MM.1S (cell line): ENCODE data around the gene IL22RA1.

Experiments
- DNase-seq: peaks from one replicate; pipeline ENCODE4 v3.0.0-alpha.2; 2015
- H2AFZ ChIP-seq: fragments of 300-600 bp; sonication (generic); 2 replicates; pipeline ENCODE4 v1.6.0; 2016; ENCODE audit warnings: antibody characterized with exemption, low read length
- H3F3A ChIP-seq: fragments of 300-600 bp; sonication (generic); 2 replicates; pipeline ENCODE4 v1.6.1; 2016; ENCODE audit warnings: mild to moderate bottlenecking, antibody characterized with exemption, low read length, moderate library complexity, mixed read lengths; ENCODE audit not compliant: insufficient read depth
- H3K27ac ChIP-seq: fragments of 300-600 bp; sonication (generic); 2 replicates; pipeline ENCODE4 v1.5.1; 2016; ENCODE audit warnings: mild to moderate bottlenecking, low read length
- H3K27me3 ChIP-seq: fragments of 300-600 bp; sonication (generic); replicated peaks from 2 replicates; pipeline ENCODE4 v1.6.0; 2016; ENCODE audit warnings: low read length; ENCODE audit not compliant: insufficient read depth
- H3K36me3 ChIP-seq: fragments of 300-600 bp; sonication (generic); replicated peaks from 2 replicates; pipeline ENCODE4 v1.6.1; 2016; ENCODE audit warnings: mild to moderate bottlenecking, low read length, mixed read lengths; ENCODE audit not compliant: insufficient read depth
- H3K4me1 ChIP-seq: fragments of 300-600 bp; sonication (generic); 2 replicates; pipeline ENCODE4 v1.6.1; 2016; ENCODE audit warnings: low read length, mixed read lengths
- H3K4me2 ChIP-seq: fragments of 300-600 bp; sonication (generic); 2 replicates; pipeline ENCODE4 v1.6.0; 2016; ENCODE audit warnings: low read depth, low read length
- H3K4me3 ChIP-seq: fragments of 300-600 bp; sonication (generic); 2 replicates; pipeline ENCODE4 v1.5.1; 2016; ENCODE audit warnings: low read length, mixed read lengths
- H3K79me2 ChIP-seq: fragments of 300-600 bp; sonication (generic); 2 replicates; pipeline ENCODE4 v1.6.1; 2016; ENCODE audit warnings: mixed run types, low read length, mixed read lengths
- H3K9ac ChIP-seq: fragments of 300-600 bp; sonication (generic); 2 replicates; pipeline ENCODE4 v1.6.1; 2016; ENCODE audit warnings: low read length, mixed read lengths
- H3K9me2 ChIP-seq: fragments of 300-600 bp; sonication (generic); replicated peaks from 2 replicates; pipeline ENCODE4 v1.6.1; 2016; ENCODE audit warnings: mild to moderate bottlenecking, low read length, mixed read lengths; ENCODE audit not compliant: insufficient read depth
- H3K9me3 ChIP-seq: fragments of 300-600 bp; sonication (generic); replicated peaks from 2 replicates; pipeline ENCODE4 v1.6.1; 2016; ENCODE audit warnings: mild to moderate bottlenecking, low read length, mixed read lengths; ENCODE audit not compliant: insufficient read depth
- H4K20me1 ChIP-seq: fragments of 300-600 bp; sonication (generic); 2 replicates; pipeline ENCODE4 v1.6.1; 2016; ENCODE audit warnings: mild to moderate bottlenecking, low read length, moderate library complexity, mixed read lengths; ENCODE audit not compliant: insufficient read depth
- EZH2 ChIP-seq: fragments of 300-600 bp; sonication (generic); optimal IDR thresholded peaks from 2 replicates; pipeline ENCODE3; 2017; ENCODE audit warnings: low read depth, mild to moderate bottlenecking, antibody characterized with exemption, low read length, mixed read lengths
- EZH2phosphoT487 ChIP-seq: fragments of 300-600 bp; sonication (generic); IDR thresholded peaks from 2 replicates; pipeline ENCODE4 v1.6.1; 2018; ENCODE audit warnings: antibody characterized with exemption, low read length
- TF ChIP-seq, protein P1 (sequence below): fragments of 300-600 bp; sonication (generic); IDR thresholded peaks from 2 replicates; pipeline ENCODE4 v1.5.1; 2016; ENCODE audit warnings: antibody characterized with exemption, low read length, mixed read lengths

IL22RA1 gene

DNA sequence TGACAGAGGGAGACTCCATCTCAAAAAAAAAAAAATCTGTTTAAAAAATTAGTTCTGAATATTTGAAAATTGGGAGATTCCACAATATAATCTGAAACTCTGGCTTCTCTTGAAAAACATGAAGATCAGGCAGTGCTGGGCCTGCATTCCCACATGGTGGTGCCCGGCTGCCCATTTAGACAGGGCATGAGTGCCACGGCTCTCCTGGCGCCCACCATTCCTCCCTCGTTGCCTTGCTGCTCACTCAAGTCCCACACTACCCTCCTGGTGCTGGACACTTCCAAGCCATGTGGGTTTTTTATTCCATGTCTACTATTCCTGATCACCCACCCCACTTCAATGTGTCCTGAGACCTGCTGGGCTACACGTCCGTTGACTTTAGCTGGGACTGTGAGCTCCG lies 20.2 kb downstream of the IL22RA1 start:
- no peaks in the 10 kb centered on the region for H3K27me3 ChIP-seq
- DNase-seq = no peak
- no peaks in the 10 kb centered on the region for H3F3A ChIP-seq
- no peak overlapping the region for H3K4me3 ChIP-seq
- no peaks in the 10 kb centered on the region for H3K9me3 ChIP-seq
- no peaks in the 10 kb centered on the region for H3K4me1 ChIP-seq
- no peaks in the 10 kb centered on the region for H3K36me3 ChIP-seq
- H2AFZ ChIP-seq = no peak overlapping the region
- H3K27ac ChIP-seq = no peak overlapping the region
- H4K20me1 ChIP-seq = no peaks in the 10 kb centered on the region
- TF ChIP-seq, protein P1, sequence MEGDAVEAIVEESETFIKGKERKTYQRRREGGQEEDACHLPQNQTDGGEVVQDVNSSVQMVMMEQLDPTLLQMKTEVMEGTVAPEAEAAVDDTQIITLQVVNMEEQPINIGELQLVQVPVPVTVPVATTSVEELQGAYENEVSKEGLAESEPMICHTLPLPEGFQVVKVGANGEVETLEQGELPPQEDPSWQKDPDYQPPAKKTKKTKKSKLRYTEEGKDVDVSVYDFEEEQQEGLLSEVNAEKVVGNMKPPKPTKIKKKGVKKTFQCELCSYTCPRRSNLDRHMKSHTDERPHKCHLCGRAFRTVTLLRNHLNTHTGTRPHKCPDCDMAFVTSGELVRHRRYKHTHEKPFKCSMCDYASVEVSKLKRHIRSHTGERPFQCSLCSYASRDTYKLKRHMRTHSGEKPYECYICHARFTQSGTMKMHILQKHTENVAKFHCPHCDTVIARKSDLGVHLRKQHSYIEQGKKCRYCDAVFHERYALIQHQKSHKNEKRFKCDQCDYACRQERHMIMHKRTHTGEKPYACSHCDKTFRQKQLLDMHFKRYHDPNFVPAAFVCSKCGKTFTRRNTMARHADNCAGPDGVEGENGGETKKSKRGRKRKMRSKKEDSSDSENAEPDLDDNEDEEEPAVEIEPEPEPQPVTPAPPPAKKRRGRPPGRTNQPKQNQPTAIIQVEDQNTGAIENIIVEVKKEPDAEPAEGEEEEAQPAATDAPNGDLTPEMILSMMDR = no peak
- TF ChIP-seq EZH2phosphoT487 = no peak
- TF ChIP-seq EZH2 = no peak
- H3K9me2 ChIP-seq = no peaks in the 10 kb centered on the region
- H3K4me2 ChIP-seq = no peak overlapping the region
- no peaks in the 10 kb centered on the region for H3K79me2 ChIP-seq
- H3K9ac ChIP-seq = no peak overlapping the region

DNA sequence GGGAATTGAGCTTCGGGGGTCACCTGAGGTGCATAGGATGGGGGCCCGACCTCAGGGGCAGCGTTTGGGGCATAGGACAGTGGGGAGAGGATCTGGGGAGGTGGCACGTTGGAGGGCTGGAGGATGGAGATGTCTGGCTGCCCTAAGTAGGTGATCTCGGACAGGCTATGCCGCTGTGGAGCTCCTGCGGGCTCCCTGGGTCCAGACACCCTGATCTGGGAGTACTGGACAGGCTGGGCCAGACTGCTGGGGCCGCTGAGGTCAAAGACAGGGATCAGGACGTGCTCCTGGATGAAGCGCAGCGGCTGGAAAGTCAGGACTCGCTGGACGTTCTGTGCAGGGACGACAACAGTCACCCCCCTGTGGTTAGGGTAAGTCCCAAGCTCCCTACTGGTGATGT lies 21.5 kb downstream of the IL22RA1 start:
- no peaks in the 10 kb centered on the region for H3K9me2 ChIP-seq
- DNase-seq = no peak
- H3K36me3 ChIP-seq = no peaks in the 10 kb centered on the region
- H3K9me3 ChIP-seq = no peaks in the 10 kb centered on the region
- no peak overlapping the region for H3K9ac ChIP-seq
- H3K27me3 ChIP-seq = no peaks in the 10 kb centered on the region
- no peak overlapping the region for H2AFZ ChIP-seq
- H4K20me1 ChIP-seq = no peaks in the 10 kb centered on the region
- no peaks in the 10 kb centered on the region for H3K79me2 ChIP-seq
- TF ChIP-seq EZH2phosphoT487 = no peak
- TF ChIP-seq, protein P1 = no peak
- no peak for TF ChIP-seq EZH2
- no peak overlapping the region for H3K27ac ChIP-seq
- H3K4me2 ChIP-seq = no peak overlapping the region
- H3K4me3 ChIP-seq = no peak overlapping the region
- no peaks in the 10 kb centered on the region for H3K4me1 ChIP-seq
- no peaks in the 10 kb centered on the region for H3F3A ChIP-seq

DNA sequence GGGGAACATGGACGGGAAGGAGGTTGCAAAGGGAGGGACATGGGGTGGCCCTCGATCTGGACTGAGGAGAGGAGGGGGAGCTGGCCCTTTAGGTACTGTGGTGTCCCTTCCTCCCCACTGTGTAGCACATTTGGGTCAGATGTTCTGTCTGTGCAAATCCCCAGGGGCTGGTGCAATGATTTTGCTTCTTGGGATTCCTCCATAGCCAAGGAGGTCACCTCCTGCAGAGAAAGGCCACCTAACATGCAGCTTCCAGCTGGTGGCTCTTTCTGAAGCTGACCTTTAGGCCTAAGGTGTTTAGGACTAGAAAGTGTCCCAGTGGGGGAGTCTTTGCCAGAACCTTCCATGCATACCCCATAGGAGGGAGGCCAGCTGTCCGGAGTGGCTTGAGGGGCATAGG lies 22.0 kb downstream of the IL22RA1 start:
- TF ChIP-seq EZH2phosphoT487 = no peak
- TF ChIP-seq EZH2 = no peak
- TF ChIP-seq, protein P1 = no peak
- H3K27me3 ChIP-seq = no peaks in the 10 kb centered on the region
- no peaks in the 10 kb centered on the region for H4K20me1 ChIP-seq
- no peaks in the 10 kb centered on the region for H3K4me1 ChIP-seq
- no peak overlapping the region for H3K4me3 ChIP-seq
- H3K36me3 ChIP-seq = no peaks in the 10 kb centered on the region
- DNase-seq = no peak
- H3K9me2 ChIP-seq = no peaks in the 10 kb centered on the region
- no peak overlapping the region for H2AFZ ChIP-seq
- no peak overlapping the region for H3K9ac ChIP-seq
- no peaks in the 10 kb centered on the region for H3K9me3 ChIP-seq
- H3K27ac ChIP-seq = no peak overlapping the region
- no peaks in the 10 kb centered on the region for H3K79me2 ChIP-seq
- H3K4me2 ChIP-seq = no peak overlapping the region
- H3F3A ChIP-seq = no peaks in the 10 kb centered on the region
